Fibroblast of lung (primary cell): ENCODE data around the gene ACOT8. TPM values are rescaled to one million over a fixed set of nuclear protein-coding genes. Genes with fewer than 3 reads are reported as not detected.
"Not testable (repeated sequence)": the region's sequence is repeated elsewhere in the genome, so short reads cannot be mapped to it uniquely, and the experiment has no call there.

Experiments used
- DNase-seq, 2 donors: peaks; one replicate each; pipeline versions ENCODE4 v3.0.0 to v3.0.0-alpha.2; 2010; ENCODE audit warnings: low read depth in 2 of 2
- H2AFZ ChIP-seq: 2 replicates; pipeline ENCODE4 v1.5.1; 2012; ENCODE audit warnings: low read length, control low read depth, inconsistent platforms
- H3K27ac ChIP-seq: 2 replicates; pipeline ENCODE4 v1.5.1; 2011; ENCODE audit warnings: low read length, control low read depth; ENCODE audit not compliant: insufficient read depth
- H3K27me3 ChIP-seq: 2 replicates; pipeline ENCODE4 v1.5.1; 2011; ENCODE audit warnings: mild to moderate bottlenecking, low read length; ENCODE audit not compliant: control insufficient read depth, insufficient read depth
- H3K36me3 ChIP-seq: 2 replicates; pipeline ENCODE4 v1.5.1; 2011; ENCODE audit warnings: low read length; ENCODE audit not compliant: control insufficient read depth, insufficient read depth
- H3K4me1 ChIP-seq: 2 replicates; pipeline ENCODE4 v1.5.1; 2011; ENCODE audit warnings: low read length; ENCODE audit not compliant: control insufficient read depth, insufficient read depth; ENCODE audit errors: extremely low read depth
- H3K4me2 ChIP-seq: 2 replicates; pipeline ENCODE4 v1.5.1; 2011; ENCODE audit warnings: low read length, control low read depth; ENCODE audit not compliant: insufficient read depth; ENCODE audit errors: extremely low read depth
- H3K4me3 ChIP-seq, 4 experiments: fragments of 200-600 bp in 1 of 4; sonication (generic) in 1 of 4; replicated peaks in 1 of 4; 2 replicates each; pipeline ENCODE4 v1.5.1; 2011 to 2016; ENCODE audit warnings: low read length in 4 of 4, low read depth in 3 of 4, mild to moderate bottlenecking in 3 of 4, control low read depth in 2 of 4, inconsistent platforms in 1 of 4, mixed read lengths in 1 of 4; ENCODE audit not compliant: insufficient read depth in 1 of 4; ENCODE audit errors: control extremely low read depth in 1 of 4
- H3K79me2 ChIP-seq: 2 replicates; pipeline ENCODE4 v1.5.1; 2012; ENCODE audit warnings: mild to moderate bottlenecking, low read length, inconsistent platforms; ENCODE audit not compliant: control insufficient read depth, insufficient read depth
- H3K9ac ChIP-seq: 2 replicates; pipeline ENCODE4 v1.5.1; 2011; ENCODE audit warnings: mild to moderate bottlenecking, low read length, control low read depth; ENCODE audit not compliant: insufficient read depth
- H3K9me3 ChIP-seq: 2 replicates; pipeline ENCODE4 v1.5.1; 2012; ENCODE audit warnings: low read depth, low read length; ENCODE audit not compliant: control insufficient read depth, insufficient read depth
- H4K20me1 ChIP-seq: 2 replicates; pipeline ENCODE4 v1.5.1; 2011; ENCODE audit warnings: low read length; ENCODE audit not compliant: control insufficient read depth, insufficient read depth; ENCODE audit errors: extremely low read depth
- CTCF ChIP-seq, 2 donors: IDR thresholded peaks in 1 of 2; conservative IDR thresholded peaks in 1 of 2; 1 replicate in 1 of 2; 2 replicates in 1 of 2; pipeline ENCODE4 v1.5.1; 2011 to 2012; ENCODE audit warnings: low read length in 2 of 2, control low read depth in 1 of 2, inconsistent platforms in 1 of 2, low read depth in 1 of 2, mild to moderate bottlenecking in 1 of 2
- EZH2 ChIP-seq: IDR thresholded peaks from 2 replicates; pipeline ENCODE4 v1.5.1; 2012; ENCODE audit warnings: low read length, control low read depth, mild to moderate bottlenecking; ENCODE audit errors: missing control alignments
- polyA plus RNA-seq, 2 donors: library from polyadenylated mRNA; depleted of rRNA in 1 of 2; stranded (reverse) in 1 of 2; unstranded in 1 of 2; fragments of >200 nt; gene quantifications; 2 replicates each; pipeline ENCODE4 v1.2.1, GENCODE V29; 2011 to 2012; ENCODE audit warnings: missing spikeins in 1 of 2
- total RNA-seq: library from RNA; depleted of rRNA; stranded (reverse); fragments of >200 nt; gene quantifications from 2 replicates; pipeline ENCODE4 v1.2.1, GENCODE V29; 2014

The ACOT8 gene
- total and polyA plus RNA-seq, 2 donors (not counting 1 experiment from before 2014, with no cell fraction given) = 18.0 to 44.4 TPM

DNA sequence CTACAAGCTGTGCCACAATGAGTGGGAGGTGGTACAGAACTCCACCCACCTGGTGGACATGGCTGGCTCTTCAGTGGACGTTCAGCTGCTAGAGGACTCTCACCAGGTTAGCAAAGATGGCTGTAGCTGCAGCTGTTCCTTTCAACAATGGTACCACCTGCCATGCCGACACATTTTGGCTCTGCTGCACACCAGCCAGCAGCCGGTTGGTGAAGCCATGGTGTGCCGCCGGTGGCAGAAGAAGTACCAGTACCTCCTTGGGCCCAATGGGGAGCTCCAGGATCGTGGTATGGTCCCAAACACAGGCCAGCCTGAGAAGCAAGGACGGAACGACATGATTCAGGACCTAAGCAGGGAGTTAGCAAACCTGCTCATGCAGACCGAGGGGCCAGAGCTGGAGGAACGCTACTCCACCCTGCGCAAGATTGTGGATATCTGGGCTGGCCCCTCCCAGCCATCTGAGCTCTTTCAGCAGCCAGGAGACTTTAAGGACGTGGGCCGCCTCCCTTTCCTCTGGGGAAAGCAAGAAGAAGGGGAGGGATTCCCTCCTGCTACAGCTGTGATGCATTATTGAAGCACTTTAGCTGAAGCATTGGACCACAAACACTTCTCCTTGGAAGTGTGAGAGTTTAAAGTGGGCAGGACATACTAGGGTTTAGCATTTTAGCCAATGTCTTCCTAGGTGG, 21.0 kb upstream of the ACOT8 start:
- no peak overlapping the region for H2AFZ ChIP-seq
- H3K4me1 ChIP-seq = peaks cover 2% of the 10 kb centered on the region
- no peak for DNase-seq
- no peaks in the 10 kb centered on the region for H3K9me3 ChIP-seq
- TF ChIP-seq CTCF (conservative IDR thresholded peaks at IDR 0.05 in 1 of 2, IDR thresholded peaks at IDR 0.05 in 1 of 2; ENCODE audit: low read depth in 1 of 2, low read length in 2 of 2) (no peak), EZH2 (no peak)
- H3K36me3 ChIP-seq = peaks cover 8% of the 10 kb centered on the region
- no peak overlapping the region for H3K4me2 ChIP-seq
- no peak overlapping the region for H3K27ac ChIP-seq
- peaks cover 6% of the 10 kb centered on the region for H3K79me2 ChIP-seq
- no peaks in the 10 kb centered on the region for H4K20me1 ChIP-seq
- H3K4me3 ChIP-seq = no peak overlapping the region
- H3K27me3 ChIP-seq = no peaks in the 10 kb centered on the region
- no peak overlapping the region for H3K9ac ChIP-seq

GRCh38 chr20:45874576-45874975, 17.4 kb upstream of the ACOT8 start:
- Histone ChIP-seq H3K9ac (no peak overlapping the region), H3K36me3 (peaks cover 5% of the 10 kb centered on the region), H3K9me3 (no peaks in the 10 kb centered on the region), H2AFZ (no peak overlapping the region), H4K20me1 (no peaks in the 10 kb centered on the region), H3K4me2 (no peak overlapping the region), H3K27me3 (no peaks in the 10 kb centered on the region), H3K4me3 (no peak overlapping the region), H3K27ac (no peak overlapping the region), H3K79me2 (no peaks in the 10 kb centered on the region), H3K4me1 (peaks cover 2% of the 10 kb centered on the region)
- DNase-seq = no peak
- TF ChIP-seq CTCF (conservative IDR thresholded peaks at IDR 0.05 in 1 of 2, IDR thresholded peaks at IDR 0.05 in 1 of 2; ENCODE audit: low read depth in 1 of 2, low read length in 2 of 2) = no peak
- no peak for TF ChIP-seq EZH2

DNA sequence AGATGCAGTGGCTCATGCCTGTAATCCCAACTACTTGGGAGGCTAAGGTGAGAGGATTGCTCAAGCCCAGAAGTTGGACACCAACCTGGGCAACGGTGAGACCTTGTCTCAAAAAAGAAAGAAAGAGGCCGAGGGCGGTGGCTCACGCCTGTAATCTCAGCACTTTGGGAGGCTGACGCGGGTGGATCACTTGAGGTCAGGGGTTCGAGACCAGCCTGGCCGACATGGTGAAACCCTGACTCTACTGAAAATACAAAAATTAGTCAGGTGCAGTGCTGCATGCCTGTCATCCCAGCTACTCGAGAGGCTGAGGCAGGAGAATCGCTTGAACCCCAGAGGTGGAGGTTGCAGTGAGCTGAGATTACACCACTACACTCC, 16.9 kb upstream of the ACOT8 start:
- not testable (repeated sequence) for H3K9me3 ChIP-seq, H3K27ac ChIP-seq, DNase-seq, H3K4me3 ChIP-seq, H3K9ac ChIP-seq, H3K79me2 ChIP-seq, H3K4me1 ChIP-seq, H4K20me1 ChIP-seq, H3K27me3 ChIP-seq, H3K36me3 ChIP-seq, H2AFZ ChIP-seq
- H3K4me2 ChIP-seq = peak overlapping the region; percentile 8
